Neural progenitor cell (in vitro differentiated cells): ENCODE data around the gene PARD3B.

Experiments used
- CTCF ChIP-seq: fragments of 200-600 bp; sonication (generic); IDR thresholded peaks from 2 replicates; pipeline ENCODE4 v1.5.1; 2017; ENCODE audit warnings: antibody characterized with exemption, mild to moderate bottlenecking
- EZH2phosphoT487 ChIP-seq: fragments of 200-600 bp; sonication (generic); IDR thresholded peaks from 2 replicates; pipeline ENCODE4 v1.6.1; 2017; ENCODE audit warnings: antibody characterized with exemption

GRCh38 chr2:204781941-204782340, 236.7 kb downstream of the PARD3B start:
- TF ChIP-seq CTCF = no peak
- TF ChIP-seq EZH2phosphoT487 = no peak
